Measurements from ENCODE around the gene PRXL2B. TPM values are rescaled to one million over a fixed set of nuclear protein-coding genes. Genes with fewer than 3 reads are reported as not detected.

The PRXL2B gene, protein sequence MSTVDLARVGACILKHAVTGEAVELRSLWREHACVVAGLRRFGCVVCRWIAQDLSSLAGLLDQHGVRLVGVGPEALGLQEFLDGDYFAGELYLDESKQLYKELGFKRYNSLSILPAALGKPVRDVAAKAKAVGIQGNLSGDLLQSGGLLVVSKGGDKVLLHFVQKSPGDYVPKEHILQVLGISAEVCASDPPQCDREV
- total RNA-seq (2014; rRNA removed; shearing (Covaris generic); ENCODE audit: low replicate concordance) = 17.0 and 31.0 TPM in 2 replicates

DNA sequence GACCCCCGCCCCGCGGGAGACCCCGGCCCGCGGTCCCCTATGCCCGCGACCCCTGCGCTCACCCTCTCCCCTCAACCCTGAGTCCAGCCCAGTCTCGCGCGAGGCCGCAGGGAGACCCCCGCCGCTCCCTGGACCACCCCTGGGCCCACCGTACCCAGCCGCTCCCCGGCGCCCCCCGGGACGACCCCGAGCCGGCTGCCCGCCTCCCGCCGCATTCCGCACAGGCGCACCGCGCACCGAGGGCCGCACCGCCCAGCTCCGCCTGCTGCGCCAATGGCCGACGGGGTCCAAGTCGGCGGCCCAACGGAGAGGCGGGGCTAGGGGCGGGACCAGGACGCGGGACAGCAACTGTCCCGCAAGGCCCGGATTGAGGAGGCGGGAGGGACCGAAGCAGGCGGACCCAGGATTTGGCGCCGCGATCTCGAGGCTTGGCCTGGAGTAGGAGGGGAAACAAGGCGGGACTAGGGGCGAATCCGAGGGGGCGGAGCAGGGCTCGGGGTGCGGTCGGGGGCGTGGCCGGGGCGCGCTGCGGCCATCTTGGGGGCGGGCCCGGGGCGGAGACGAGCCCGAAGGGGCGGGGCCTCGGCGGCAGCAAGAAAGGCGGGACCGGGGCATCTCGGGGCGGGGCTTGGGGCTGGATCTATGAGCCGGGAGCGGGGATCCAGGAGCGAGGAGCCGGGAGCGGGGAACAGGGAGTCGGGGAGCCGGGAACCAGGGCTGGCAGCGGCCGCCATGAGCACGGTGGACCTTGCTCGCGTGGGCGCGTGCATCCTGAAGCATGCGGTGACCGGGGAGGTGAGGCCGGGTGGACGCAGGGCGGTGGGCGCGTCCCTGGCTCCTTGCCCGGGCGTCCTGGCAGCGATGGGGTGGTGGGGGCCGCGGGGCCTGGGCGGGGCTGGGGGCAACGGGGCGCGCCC, at the start of gene PRXL2B:
Gene PRXL2B (plus strand): TSS at position 624 of the 917 bp plus-strand sequence. CDS start 109 bp downstream, at position 733.
- DNase-seq (ENCODE audit: low read depth) = peak; percentile 97
- in situ Hi-C loops (cut with HindIII; ENCODE audit: low pct_unique_long_range_greater_than_20kb, low sequenced_read_pairs) = no loop called here

DNA sequence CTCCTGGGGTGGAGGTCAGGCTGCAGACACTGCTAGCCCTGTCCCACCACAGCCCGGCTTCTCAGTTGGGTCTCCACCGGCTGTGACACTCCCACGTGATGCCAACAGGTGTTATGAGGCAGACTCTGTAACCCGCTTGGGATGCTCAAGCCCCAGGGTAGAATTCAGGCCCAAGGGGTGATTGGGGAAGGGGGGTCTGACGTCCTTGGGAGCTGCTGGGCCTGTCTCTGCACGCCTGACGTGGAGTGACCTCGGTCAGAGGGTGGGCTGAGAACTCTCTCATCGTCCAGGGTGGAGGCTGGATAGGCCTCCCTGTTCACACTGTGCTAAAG, 48.8 kb upstream of the PRXL2B start:
- DNase-seq (ENCODE audit: low read depth) = no peak
- in situ Hi-C loops (cut with HindIII; ENCODE audit: low pct_unique_long_range_greater_than_20kb, low sequenced_read_pairs) = no loop called here

DNA sequence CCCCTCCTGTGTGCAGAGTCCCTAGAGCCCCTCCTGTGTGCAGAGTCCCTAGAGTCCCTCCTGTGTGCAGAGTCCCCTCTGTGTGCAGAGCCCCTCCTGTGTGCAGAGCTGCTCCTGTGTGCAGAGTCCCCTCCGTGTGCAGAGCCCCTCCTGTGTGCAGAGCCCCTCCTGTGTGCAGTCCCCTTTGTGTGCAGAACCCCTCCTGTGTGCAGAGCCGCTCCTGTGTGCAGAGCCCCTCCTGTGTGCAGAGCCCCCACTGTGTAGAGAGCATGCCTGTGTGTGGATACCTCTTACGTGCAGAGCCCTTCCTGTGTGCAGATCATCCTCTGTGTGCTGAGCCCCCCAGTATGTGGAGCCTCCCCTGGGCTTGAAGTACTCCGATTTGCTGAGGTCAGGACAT, 48.2 kb upstream of the PRXL2B start:
- DNase-seq (ENCODE audit: low read depth) = no peak
- in situ Hi-C loops (cut with HindIII; ENCODE audit: low pct_unique_long_range_greater_than_20kb, low sequenced_read_pairs) = no loop called here

DNA sequence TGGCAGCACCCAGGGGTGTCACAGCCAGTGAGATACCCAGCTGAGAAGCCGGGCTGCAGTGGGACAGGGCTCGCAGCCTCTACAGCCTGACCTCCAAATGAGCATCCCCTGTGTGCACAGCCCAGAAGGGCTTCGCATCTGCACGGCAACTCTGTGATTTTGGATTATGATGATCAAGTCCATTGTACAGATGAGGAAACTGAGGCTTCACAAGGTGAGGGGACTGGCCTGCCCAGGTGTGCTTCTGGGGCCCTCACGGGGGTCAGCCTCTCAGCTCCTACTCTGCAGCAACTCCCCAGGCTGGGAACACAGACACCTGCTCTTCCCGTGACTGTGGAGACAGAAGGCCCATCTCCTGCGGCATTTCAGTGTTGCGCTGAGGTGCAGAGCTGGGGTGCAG, 47.7 kb upstream of the PRXL2B start:
- in situ Hi-C loops (cut with HindIII; ENCODE audit: low pct_unique_long_range_greater_than_20kb, low sequenced_read_pairs) = no loop called here
- DNase-seq (ENCODE audit: low read depth) = no peak

DNA sequence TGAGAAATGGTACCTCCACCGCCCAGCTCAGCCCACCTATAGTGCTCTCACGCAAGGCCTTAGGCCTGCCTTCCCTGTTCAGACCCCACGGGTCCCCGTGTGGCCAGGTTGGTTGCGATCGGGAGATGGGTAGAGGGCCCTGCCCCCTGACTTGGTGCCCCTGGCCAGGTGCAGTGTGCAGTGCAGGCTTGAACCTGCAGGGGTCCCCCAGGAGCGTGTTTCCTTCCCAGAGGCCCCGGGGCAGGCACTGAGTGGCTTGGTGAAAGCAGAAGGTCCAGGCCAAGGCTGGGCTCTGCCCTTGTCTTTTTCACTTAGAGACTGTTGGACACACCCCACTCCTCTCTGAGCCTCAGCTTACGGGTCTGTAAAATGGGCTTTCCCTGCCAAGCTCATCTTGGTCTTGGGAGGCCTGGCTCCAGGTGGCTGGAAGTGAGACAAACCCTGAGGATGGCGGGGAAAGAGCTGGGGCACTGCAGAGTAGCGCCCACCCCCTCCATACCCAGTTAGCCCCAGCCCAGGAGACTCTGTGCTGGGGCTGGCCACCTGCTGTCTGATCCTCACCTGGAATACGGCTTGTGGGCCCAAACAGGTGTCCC, 47.2 kb upstream of the PRXL2B start:
- no peak for DNase-seq (ENCODE audit: low read depth)
- in situ Hi-C loops (cut with HindIII; ENCODE audit: low pct_unique_long_range_greater_than_20kb, low sequenced_read_pairs) = no loop called here

DNA sequence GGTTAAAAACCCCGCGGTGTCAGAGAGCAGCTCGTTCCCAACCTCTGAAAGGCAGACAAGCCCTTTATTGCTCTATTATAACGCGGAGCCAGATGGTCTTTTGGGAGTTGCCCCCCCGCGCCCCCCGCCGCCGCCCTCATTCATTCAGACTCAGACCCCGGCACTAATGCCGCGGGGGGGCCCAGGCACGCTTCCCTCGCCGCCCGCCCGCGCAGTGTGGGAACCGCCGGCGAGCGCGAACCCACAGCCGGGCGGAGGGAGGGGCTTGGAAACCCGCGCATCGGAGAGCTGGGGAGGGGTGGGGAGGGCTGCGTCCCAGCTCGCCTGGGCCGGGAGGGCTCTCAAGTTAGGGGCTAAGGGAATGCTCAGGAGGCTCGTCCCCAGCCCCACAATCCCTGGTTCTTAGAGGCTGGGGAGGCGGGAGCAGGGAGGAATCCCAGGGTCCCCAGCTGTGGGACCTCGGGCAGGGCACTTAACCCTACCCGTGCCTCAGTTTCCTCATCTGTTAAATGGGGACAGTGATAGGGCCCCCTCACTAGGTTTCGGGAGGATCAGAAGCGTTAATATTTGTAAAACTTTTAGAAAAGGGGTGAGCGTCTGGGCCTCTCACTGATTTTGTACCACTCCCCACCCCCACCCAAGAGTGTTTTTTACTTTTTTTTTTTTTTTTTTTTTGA, 45.6 kb upstream of the PRXL2B start:
- in situ Hi-C loops (cut with HindIII; ENCODE audit: low pct_unique_long_range_greater_than_20kb, low sequenced_read_pairs) = no loop called here
- no peak for DNase-seq (ENCODE audit: low read depth)

DNA sequence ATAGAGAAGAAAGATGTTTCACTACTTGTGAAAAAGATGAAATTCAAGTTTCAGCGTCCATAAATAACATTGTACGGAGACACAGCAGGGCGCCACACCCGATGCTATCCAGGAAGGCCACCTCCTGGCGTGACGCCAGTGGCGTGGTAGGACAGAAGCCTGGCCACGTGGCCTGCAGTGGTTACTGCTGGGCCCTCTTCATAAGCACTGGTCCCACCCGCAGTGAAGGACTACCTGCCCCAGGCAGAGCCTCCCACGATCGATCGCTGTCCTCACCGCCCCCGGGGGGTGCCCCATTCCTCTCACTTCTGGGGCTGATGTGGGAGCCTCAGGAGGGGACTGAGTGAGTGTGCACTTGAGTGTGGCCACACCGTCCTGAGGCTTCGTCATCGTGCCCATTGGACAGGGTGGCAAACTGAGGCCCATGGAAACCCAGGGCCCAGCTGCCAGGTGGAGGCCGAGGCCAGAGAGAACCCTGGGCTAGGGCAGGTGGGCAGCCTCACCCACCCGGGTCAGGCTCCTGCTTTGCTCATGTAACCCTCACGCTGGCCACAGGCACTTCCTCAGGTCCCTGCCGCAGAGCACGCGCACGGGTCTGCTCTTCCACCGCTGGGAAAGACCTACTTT, 44.8 kb upstream of the PRXL2B start:
- in situ Hi-C loops (cut with HindIII; ENCODE audit: low pct_unique_long_range_greater_than_20kb, low sequenced_read_pairs) = no loop called here
- no peak for DNase-seq (ENCODE audit: low read depth)

DNA sequence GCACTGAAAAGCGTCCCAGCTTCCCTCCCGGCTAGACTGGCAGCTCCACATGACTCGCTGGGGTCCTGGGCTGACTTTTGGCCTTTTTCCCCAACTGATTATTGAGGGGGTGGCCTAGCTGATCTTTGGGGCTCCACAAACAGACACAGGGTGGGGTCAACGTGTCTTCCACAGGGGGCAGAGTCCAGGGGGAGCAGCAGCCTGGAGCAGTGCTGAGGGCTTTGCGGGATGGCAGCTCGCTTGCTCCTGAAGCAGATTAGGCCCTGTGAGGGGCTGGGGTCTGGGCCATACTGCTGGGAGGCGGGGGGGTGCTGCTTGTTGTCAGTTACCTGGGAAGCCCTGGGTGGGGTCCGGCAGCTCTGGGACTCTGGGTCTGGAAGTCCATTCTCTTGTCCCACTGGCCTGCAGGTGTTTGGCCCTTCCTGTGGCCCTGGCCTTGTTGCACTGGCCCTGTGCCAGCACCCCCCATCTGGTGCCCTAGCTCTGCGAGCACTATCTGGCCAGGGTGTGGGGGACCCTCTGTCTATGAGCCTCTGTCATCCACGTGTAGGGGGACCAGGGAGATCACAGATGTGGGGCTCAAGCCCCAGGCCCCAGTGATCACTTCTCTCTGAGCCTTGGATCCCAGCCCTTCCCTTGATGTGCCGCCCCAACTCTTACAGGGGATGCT, 44.2 kb upstream of the PRXL2B start:
- in situ Hi-C loops (cut with HindIII; ENCODE audit: low pct_unique_long_range_greater_than_20kb, low sequenced_read_pairs) = no loop called here
- no peak for DNase-seq (ENCODE audit: low read depth)

DNA sequence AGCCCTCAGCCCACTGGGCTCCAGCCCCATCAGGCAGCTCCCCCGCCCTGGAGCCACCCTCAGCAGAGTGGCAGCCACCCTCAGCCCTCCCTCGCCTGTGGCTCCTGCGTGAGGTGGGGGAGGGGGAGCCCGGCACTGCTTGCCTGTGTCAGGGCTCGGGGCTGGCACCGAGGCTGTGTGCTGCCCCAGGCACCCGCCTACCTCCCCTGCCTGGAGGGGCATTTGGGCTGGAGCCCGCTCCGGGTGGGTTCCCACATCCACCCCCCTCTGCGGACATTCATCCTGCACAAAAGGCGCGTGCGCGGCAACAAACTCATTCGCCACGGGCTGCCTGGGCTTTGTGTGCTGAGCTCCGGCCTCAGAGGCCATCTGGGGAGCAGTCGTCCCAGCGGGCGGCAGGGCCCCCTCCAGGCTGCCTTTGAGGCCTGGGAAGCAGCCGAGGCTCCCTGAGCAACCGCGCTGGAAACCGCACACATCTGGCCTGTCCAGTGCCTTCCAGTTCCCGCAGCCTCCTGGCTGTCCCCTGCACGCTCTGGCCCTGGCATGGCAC, 43.0 kb upstream of the PRXL2B start:
- in situ Hi-C loops (cut with HindIII; ENCODE audit: low pct_unique_long_range_greater_than_20kb, low sequenced_read_pairs) = no loop called here
- no peak for DNase-seq (ENCODE audit: low read depth)

DNA sequence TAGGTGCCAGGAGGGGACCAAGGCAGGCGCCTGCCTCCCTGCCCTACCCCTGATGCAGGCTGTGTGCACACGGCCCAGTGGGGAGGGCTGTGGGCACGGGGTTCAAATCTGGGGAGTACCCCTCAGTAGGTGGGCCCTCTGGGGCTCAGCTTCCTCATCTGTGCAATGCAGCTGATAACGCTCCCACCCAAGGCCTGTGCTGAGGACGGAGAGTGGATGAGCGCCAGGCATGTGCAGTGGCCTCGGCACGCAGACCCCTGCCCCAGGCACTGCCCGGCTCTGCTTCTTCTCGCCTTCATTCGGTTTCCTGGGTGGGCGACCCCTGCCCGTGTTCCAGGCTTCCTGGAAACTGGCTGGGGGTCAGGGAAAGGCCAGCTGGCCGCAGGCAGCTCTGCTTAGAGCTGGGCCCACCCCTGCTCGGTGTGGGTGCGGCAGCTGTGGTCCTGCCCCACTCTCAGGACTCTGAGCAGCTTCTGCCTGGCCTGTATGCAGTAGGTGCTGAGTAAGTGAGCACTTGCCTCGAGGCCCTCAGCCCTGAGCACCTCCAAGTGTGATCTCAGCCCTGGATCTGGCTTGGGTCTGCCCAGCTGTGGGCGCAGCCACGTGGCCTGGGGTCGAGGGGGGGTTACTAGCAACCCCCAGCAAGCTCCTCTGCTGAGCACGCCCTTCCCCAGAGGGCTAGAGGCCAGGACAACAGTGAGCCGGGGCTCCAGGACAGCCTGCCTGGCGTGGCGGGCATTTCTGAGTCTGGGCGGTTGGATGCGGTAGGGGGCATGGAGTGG, 42.3 kb upstream of the PRXL2B start:
- no peak for DNase-seq (ENCODE audit: low read depth)
- in situ Hi-C loops (cut with HindIII; ENCODE audit: low pct_unique_long_range_greater_than_20kb, low sequenced_read_pairs) = no loop called here

DNA sequence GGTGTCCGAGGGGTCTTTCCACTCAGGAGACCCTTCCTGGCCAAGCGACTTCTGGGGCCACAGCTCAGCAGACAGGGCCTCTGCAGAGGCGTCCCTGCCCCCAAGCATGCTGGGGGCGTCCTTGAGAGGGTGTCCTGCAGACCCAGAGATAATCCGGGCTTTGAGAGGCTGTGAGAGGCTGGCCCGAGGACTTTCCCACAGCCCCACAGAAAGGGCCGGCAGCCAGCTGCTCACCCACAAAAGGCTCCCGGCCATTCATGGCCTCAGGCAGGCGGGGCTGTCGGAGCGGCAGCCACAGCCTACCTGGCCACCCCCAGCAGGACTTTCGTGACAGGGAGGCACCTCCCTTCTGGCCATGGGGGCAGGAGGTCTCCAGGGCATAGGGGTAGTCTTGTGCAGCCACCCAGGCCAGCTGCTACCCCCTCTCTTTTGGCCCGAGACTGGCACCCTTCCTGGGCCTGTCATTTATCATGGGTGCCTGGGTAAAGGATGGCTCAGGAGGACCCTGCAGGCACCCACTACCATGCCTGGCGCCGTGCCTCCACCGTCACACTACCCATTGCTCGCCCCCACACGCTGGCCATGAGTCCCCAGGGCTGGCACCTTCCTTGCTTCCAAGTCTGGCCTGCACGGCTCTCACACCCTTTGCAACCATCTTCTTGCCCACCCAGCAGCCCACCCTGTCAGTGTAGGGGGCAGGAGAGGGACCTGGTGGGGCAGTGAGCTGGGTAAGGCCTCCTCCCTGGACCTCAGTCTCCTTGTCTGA, 41.5 kb upstream of the PRXL2B start:
- DNase-seq (ENCODE audit: low read depth) = no peak
- in situ Hi-C loops (cut with HindIII; ENCODE audit: low pct_unique_long_range_greater_than_20kb, low sequenced_read_pairs) = no loop called here

DNA sequence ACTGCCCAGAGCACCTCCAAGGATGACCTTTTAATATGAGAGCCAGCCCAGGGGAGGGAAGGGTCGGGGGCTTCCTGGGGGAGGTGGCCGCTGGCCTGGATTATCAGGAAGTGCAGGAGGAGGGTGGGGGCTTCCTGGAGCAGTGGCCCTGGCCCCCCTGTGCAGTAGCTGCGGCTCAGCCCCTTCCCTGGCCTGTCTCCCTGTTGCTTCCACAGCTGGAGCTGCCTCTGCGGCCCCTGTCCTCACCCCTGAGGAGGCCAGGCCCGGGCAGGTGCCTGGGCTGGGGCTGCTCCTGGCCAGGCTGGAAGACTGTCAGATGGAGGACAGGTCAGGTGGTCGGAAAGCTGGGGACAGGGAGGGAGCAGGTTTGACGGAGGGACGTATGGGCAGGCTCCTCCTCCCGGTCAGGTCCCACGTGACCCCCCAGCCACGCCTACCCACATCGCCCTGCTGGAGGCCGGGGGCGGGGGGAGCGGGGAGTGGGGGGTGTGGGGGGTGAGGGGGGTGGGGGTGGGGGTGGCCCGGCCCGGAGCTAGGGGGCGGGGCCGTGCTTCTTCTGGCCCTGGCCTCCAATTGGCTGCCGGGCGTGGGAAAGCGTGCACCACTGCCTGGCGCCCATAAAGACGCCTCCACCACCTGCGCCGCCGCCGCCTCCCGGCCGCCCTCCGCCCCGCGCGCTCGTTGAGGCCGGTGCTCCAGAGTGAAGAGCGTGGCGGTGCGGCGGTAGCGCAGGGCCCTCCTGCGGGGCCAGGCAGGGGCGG, 40.6 kb upstream of the PRXL2B start:
- DNase-seq (ENCODE audit: low read depth) = peak; percentile 82
- in situ Hi-C loops (cut with HindIII; ENCODE audit: low pct_unique_long_range_greater_than_20kb, low sequenced_read_pairs) = no loop called here

DNA sequence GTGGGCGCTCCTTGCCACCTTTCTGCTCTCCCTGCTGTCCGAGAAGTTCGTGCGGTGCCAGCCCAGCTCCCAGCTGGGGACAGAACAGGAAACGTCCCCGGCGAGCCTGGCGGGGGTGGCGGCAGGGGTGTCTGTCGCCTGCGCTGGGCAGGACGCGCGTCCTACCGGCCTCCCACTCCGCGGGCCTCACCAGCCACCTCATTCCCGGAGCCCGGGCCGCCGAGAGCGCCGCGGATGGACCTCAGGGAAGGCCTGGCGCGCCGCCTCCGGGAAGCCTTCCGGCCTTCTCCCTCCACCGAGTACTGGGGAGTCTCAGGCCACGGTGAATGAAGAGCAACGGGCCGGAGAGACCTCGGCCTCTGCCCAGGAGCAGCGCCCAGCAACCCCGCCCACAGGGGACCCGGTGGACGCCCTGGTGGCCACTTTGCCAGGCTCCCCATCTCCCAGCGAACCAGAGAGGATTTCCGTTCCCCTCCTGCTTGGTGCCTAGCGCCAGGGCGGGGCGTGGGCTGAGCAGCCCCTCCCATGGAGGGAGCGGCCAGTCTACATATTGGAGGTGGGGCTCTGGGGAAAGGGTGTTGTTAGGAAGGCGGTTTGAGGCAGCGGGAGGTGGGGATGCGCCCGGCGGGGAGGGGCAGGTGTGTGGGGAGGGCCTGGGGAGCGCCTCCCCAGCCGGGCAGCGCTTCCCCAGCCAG, 39.9 kb upstream of the PRXL2B start:
- in situ Hi-C loops (cut with HindIII; ENCODE audit: low pct_unique_long_range_greater_than_20kb, low sequenced_read_pairs) = no loop called here
- DNase-seq (ENCODE audit: low read depth) = peak; percentile 98

DNA sequence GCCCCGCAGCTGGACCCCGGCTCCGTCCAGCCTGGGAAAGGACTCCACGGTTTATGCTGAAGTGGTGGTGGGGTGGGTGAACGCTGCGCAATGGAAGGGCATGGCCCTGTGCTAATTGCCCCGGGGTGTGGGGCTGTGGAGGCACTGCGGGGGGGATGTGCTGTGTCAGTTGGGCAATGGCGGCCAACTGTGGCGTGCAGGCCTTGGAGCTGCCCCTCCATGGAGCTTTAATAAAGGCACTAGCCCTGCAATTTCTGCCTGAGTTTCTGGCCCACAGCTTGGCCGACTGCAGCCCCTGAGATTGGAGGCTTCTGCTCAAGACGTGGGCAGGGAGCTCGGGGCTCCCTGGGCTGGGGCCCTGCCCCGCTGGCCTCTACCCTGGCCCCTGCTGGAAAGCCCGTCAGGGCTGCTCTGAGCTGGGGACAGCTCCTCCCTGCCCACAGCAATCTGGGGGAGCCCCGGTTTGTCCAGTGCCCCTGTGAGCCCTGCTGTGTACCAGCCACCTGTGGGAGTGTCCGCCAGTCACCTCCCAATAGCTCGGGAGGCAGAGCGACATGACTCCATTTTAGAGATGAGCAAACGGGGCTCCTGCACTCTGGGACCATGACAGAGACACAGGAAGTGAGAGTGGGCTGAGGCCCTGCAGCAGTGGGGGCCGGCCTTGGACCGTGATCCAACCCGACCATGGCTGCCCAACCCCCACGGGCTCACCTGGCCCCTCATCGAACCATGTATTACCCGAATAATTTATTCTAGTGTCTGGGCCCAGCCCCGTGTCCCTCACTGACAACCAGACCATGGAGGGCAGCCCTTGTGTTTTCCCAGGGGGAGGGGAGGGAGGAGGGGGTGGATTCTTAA, 39.1 kb upstream of the PRXL2B start:
- in situ Hi-C loops (cut with HindIII; ENCODE audit: low pct_unique_long_range_greater_than_20kb, low sequenced_read_pairs) = no loop called here
- no peak for DNase-seq (ENCODE audit: low read depth)
